Keratinocyte (primary cell): Measurements from ENCODE around the gene DCTN4. TPM values are rescaled to one million over a fixed set of nuclear protein-coding genes. Genes with fewer than 3 reads are reported as not detected.

Experiments
- DNase-seq: peaks from one replicate; pipeline ENCODE4 v3.0.0-alpha.2; 2011; ENCODE audit warnings: low read depth, missing footprints, low spot score
- FAIRE-seq: peaks from 2 replicates; lab custom pipeline; 2011; peaks lifted over from hg19 to GRCh38; lab: Jason Lieb, UNC
- H2AFZ ChIP-seq: 2 replicates; pipeline ENCODE4 v1.6.0; 2012; ENCODE audit warnings: low read length, control low read depth, inconsistent platforms; ENCODE audit not compliant: control insufficient read depth
- H3K27ac ChIP-seq: 2 replicates; pipeline ENCODE4 v1.5.1; 2011; ENCODE audit warnings: low read length; ENCODE audit not compliant: control insufficient read depth, insufficient read depth
- H3K27me3 ChIP-seq: 3 replicates; pipeline ENCODE4 v1.6.0; 2011; ENCODE audit warnings: low read length; ENCODE audit not compliant: control insufficient read depth, insufficient read depth; ENCODE audit errors: extremely low read depth
- H3K36me3 ChIP-seq, 2 experiments: 2 replicates in 1 of 2; 3 replicates in 1 of 2; pipeline ENCODE4 v1.5.1; 2011; ENCODE audit warnings: low read length in 2 of 2, mild to moderate bottlenecking in 1 of 2; ENCODE audit not compliant: control insufficient read depth in 2 of 2, insufficient read depth in 2 of 2; ENCODE audit errors: extremely low read depth in 1 of 2
- H3K4me1 ChIP-seq: 3 replicates; pipeline ENCODE4 v1.5.1; 2011; ENCODE audit warnings: low read length; ENCODE audit not compliant: control insufficient read depth, insufficient read depth; ENCODE audit errors: extremely low read depth
- H3K4me2 ChIP-seq: 3 replicates; pipeline ENCODE4 v1.6.0; 2011; ENCODE audit warnings: low read depth, low read length; ENCODE audit not compliant: control insufficient read depth, insufficient read depth; ENCODE audit errors: extremely low read depth
- H3K4me3 ChIP-seq, 3 experiments: fragments of 200-600 bp in 1 of 3; sonication (generic) in 1 of 3; 2 replicates in 2 of 3; 3 replicates in 1 of 3; pipeline ENCODE4 v1.5.1; 2011 to 2016; ENCODE audit warnings: low read length in 3 of 3, mild to moderate bottlenecking in 3 of 3, control low read depth in 2 of 3, inconsistent platforms in 1 of 3, low read depth in 1 of 3, mixed read lengths in 1 of 3, mixed run types in 1 of 3, moderate library complexity in 1 of 3; ENCODE audit not compliant: control insufficient read depth in 2 of 3, insufficient read depth in 2 of 3; ENCODE audit errors: extremely low read depth in 1 of 3
- H3K79me2 ChIP-seq: 2 replicates; pipeline ENCODE4 v1.6.0; 2012; ENCODE audit warnings: low read length; ENCODE audit not compliant: control insufficient read depth, insufficient read depth
- H3K9ac ChIP-seq: 3 replicates; pipeline ENCODE4 v1.6.0; 2011; ENCODE audit warnings: low read length; ENCODE audit not compliant: control insufficient read depth, insufficient read depth; ENCODE audit errors: extremely low read depth
- H3K9me1 ChIP-seq: 3 replicates; pipeline ENCODE4 v1.6.0; 2011; ENCODE audit warnings: low read length; ENCODE audit not compliant: control insufficient read depth, insufficient read depth; ENCODE audit errors: extremely low read depth
- H3K9me3 ChIP-seq: 2 replicates; pipeline ENCODE4 v1.5.1; 2012; ENCODE audit warnings: low read depth, low read length; ENCODE audit not compliant: control insufficient read depth
- H4K20me1 ChIP-seq: 3 replicates; pipeline ENCODE4 v1.6.0; 2011; ENCODE audit warnings: low read length; ENCODE audit not compliant: control insufficient read depth, insufficient read depth; ENCODE audit errors: extremely low read depth
- CTCF ChIP-seq, 3 experiments: IDR thresholded peaks in 1 of 3; conservative IDR thresholded peaks in 1 of 3; optimal IDR thresholded peaks in 1 of 3; 2 replicates in 2 of 3; 3 replicates in 1 of 3; pipeline versions ENCODE3 to v1.5.1; 2011; ENCODE audit warnings: low read length in 3 of 3, mild to moderate bottlenecking in 3 of 3, moderate library complexity in 2 of 3, control low read depth in 1 of 3, inconsistent platforms in 1 of 3; ENCODE audit not compliant: insufficient read depth in 2 of 3; ENCODE audit errors: extremely low read depth in 1 of 3
- EZH2 ChIP-seq: IDR thresholded peaks from one replicate; pipeline ENCODE4 v1.6.1; 2012; ENCODE audit warnings: inconsistent platforms, mild to moderate bottlenecking, low read length, moderate library complexity
- dilution Hi-C: fragments of 300-500 bp; cut with MboI; formaldehyde crosslinking; loops from one replicate; pipeline ENCODE4 v1.7.0; 2020; ENCODE audit warnings: low sequenced_read_pairs; ENCODE audit not compliant: extremely low pct_ligation_motif_present
- polyA plus RNA-seq, 5 experiments: library from polyadenylated mRNA; depleted of rRNA in 3 of 5; stranded (reverse) in 3 of 5; stranded (forward) in 1 of 5; unstranded in 1 of 5; fragments of >200 nt; gene quantifications; 1 replicate in 1 of 5; 2 replicates in 3 of 5; 3 replicates in 1 of 5; pipeline versions ENCODE4 v1.2.1 to v1.2.3, GENCODE V29; 2011 to 2012; ENCODE audit warnings: missing spikeins in 2 of 5, low read depth in 1 of 5, low replicate concordance in 1 of 5

DCTN4 gene
- polyA plus RNA-seq, 1 donor (not counting 4 experiments of a cell fraction or from before 2014, with no cell fraction given): 44.3 TPM

GRCh38 chr5:150771034-150771795, 12.4 kb upstream of the DCTN4 start:
- FAIRE-seq: no peak
- H3K4me3 ChIP-seq: no peak overlapping the region
- no peak overlapping the region for H3K4me2 ChIP-seq
- no peaks in the 10 kb centered on the region for H3K27me3 ChIP-seq
- peaks cover 14% of the 10 kb centered on the region for H3K4me1 ChIP-seq
- H3K79me2 ChIP-seq: no peaks in the 10 kb centered on the region
- H2AFZ ChIP-seq: no peak overlapping the region
- no peak for DNase-seq
- no peaks in the 10 kb centered on the region for H3K9me3 ChIP-seq
- no peak for TF ChIP-seq CTCF (optimal IDR thresholded peaks at IDR 0.05 in 1 of 3, IDR thresholded peaks at IDR 0.05 in 1 of 3, conservative IDR thresholded peaks at IDR 0.05 in 1 of 3; ENCODE audit: extremely low read depth in 1 of 3, insufficient read depth in 2 of 3, low read length in 3 of 3)
- no peak for TF ChIP-seq EZH2
- H3K27ac ChIP-seq: no peak overlapping the region
- H3K36me3 ChIP-seq: no peaks in the 10 kb centered on the region
- no peaks in the 10 kb centered on the region for H3K9me1 ChIP-seq
- no peak overlapping the region for H3K9ac ChIP-seq
- no peaks in the 10 kb centered on the region for H4K20me1 ChIP-seq
- dilution Hi-C loops: no loop called here

- Histone ChIP-seq H2AFZ (no peak overlapping the region), H3K9me3 (no peaks in the 10 kb centered on the region), H3K4me2 (no peak overlapping the region), H3K4me1 (peaks cover 15% of the 10 kb centered on the region), H3K79me2 (no peaks in the 10 kb centered on the region), H3K4me3 (no peak overlapping the region), H3K9me1 (no peaks in the 10 kb centered on the region), H4K20me1 (no peaks in the 10 kb centered on the region), H3K27me3 (no peaks in the 10 kb centered on the region), H3K36me3 (no peaks in the 10 kb centered on the region), H3K9ac (no peak overlapping the region), H3K27ac (no peak overlapping the region)
- dilution Hi-C loops: no loop called here
- DNase-seq: no peak
- no peak for FAIRE-seq
- TF ChIP-seq CTCF (optimal IDR thresholded peaks at IDR 0.05 in 1 of 3, IDR thresholded peaks at IDR 0.05 in 1 of 3, conservative IDR thresholded peaks at IDR 0.05 in 1 of 3; ENCODE audit: extremely low read depth in 1 of 3, insufficient read depth in 2 of 3, low read length in 3 of 3): no peak
- no peak for TF ChIP-seq EZH2
These were observed 7.4 kb upstream of the DCTN4 start for GRCh38 chr5:150766251-150766650.
